Prostate gland (tissue), 2 donors: ENCODE measurements around the gene NOXO1. TPM values are rescaled to one million over a fixed set of nuclear protein-coding genes. Genes with fewer than 3 reads are reported as not detected.

Experiments
- DNase-seq: peaks from one replicate; pipeline ENCODE4 v3.0.0-alpha.2; 2019; ENCODE audit warnings: low spot score
- H3K27ac ChIP-seq, 2 donors: fragments of 200-600 bp; sonication (generic); 2 replicates each; pipeline ENCODE4 v1.5.1; 2017 to 2019
- H3K27me3 ChIP-seq: fragments of 200-600 bp; sonication (generic); replicated peaks from 2 replicates; pipeline ENCODE4 v1.5.1; 2019; ENCODE audit not compliant: insufficient read depth
- H3K36me3 ChIP-seq, 2 donors: fragments of 200-600 bp; sonication (generic); 1 replicate in 1 of 2; 2 replicates in 1 of 2; pipeline versions ENCODE4 v1.5.1 to v1.8.1; 2017 to 2019
- H3K4me1 ChIP-seq: fragments of 200-600 bp; sonication (generic); replicated peaks from 2 replicates; pipeline ENCODE4 v1.5.1; 2019
- H3K4me3 ChIP-seq, 2 donors: fragments of 200-600 bp; sonication (generic); 2 replicates each; pipeline ENCODE4 v1.5.1; 2017 to 2019
- H3K9me3 ChIP-seq: fragments of 200-600 bp; sonication (generic); 2 replicates; pipeline ENCODE4 v1.5.1; 2017
- CTCF ChIP-seq, 4 experiments: fragments of 200-600 bp in 2 of 4; fragments of 450-650 bp in 2 of 4; sonication (generic) in 2 of 4; IDR thresholded peaks; 1 replicate in 3 of 4; 2 replicates in 1 of 4; pipeline ENCODE4 v1.5.1; 2016 to 2019; ENCODE audit warnings: antibody characterized with exemption in 4 of 4, mild to moderate bottlenecking in 2 of 4, moderate library complexity in 2 of 4
- POLR2A ChIP-seq: fragments of 450-650 bp; IDR thresholded peaks from one replicate; pipeline ENCODE4 v1.6.1; 2016; ENCODE audit warnings: antibody characterized with exemption, mild to moderate bottlenecking
- POLR2AphosphoS5 ChIP-seq: sonication (generic); formaldehyde crosslinking; IDR thresholded peaks from one replicate; pipeline ENCODE4 v1.6.1; 2017; ENCODE audit warnings: antibody characterized with exemption
- WGBS: methylation state at CpG from one replicate; pipeline ENCODE4 v1.1.5; 2018; 5-methylcytosine and 5-hydroxymethylcytosine counted together
- intact Hi-C: fragments of 100-400 bp; cut with DNase I; formaldehyde crosslinking; loops from one replicate; pipeline ENCODE4 v1.14.2; 2022
- total RNA-seq, 2 donors: library from RNA; depleted of rRNA; stranded (reverse); fragments of >200 nt; gene quantifications; one replicate each; pipeline ENCODE4 v1.1.0, GENCODE V29; 2016

The NOXO1 gene
- total RNA-seq, 2 donors from 2014 or later = 0.32 to 5.0 TPM

- Histone ChIP-seq H3K4me1 (peaks cover 14% of the 10 kb centered on the region), H3K9me3 (no peaks in the 10 kb centered on the region), H3K4me3 (no peak overlapping the region), H3K27me3 (peaks cover 5% of the 10 kb centered on the region), H3K36me3 (no peaks in the 10 kb centered on the region), H3K27ac (peak overlapping the region in 1 of 2 donors; percentile 67)
- no peak for DNase-seq
- WGBS = 95% methylated on average over 12 of the region's 12 CpGs
- TF ChIP-seq POLR2A (no peak), CTCF (IDR thresholded peaks at IDR 0.05) (no peak), POLR2AphosphoS5 (no peak)
- intact Hi-C loops = loop anchor here (10.0 kb wide), 1 partner anchor 221 kb away; no protein-coding TSS in a partner anchor
Observed at GRCh38 chr16:2024032-2024420, 42.8 kb upstream of the NOXO1 start.

GRCh38 chr16:2023092-2024031 lies 42.1 kb upstream of the NOXO1 start:
- H3K4me1 ChIP-seq = peaks cover 10% of the 10 kb centered on the region
- no peaks in the 10 kb centered on the region for H3K36me3 ChIP-seq
- peaks cover 5% of the 10 kb centered on the region for H3K27me3 ChIP-seq
- H3K27ac ChIP-seq = peak overlapping the region; percentile 67 to 71
- WGBS = 7% methylated on average over 43 of the region's 53 CpGs
- peak overlapping the region in 1 of 2 donors; percentile 23 for H3K4me3 ChIP-seq
- TF ChIP-seq POLR2AphosphoS5 (peak; percentile 88), CTCF (IDR thresholded peaks at IDR 0.05) (peak; percentile 97 to 100 (median 99)), POLR2A (peak; percentile 58)
- peak; percentile 92 for DNase-seq
- intact Hi-C loops = loop anchor here (2.0 to 10.0 kb wide), 2 partner anchors 117 to 221 kb away; no protein-coding TSS in a partner anchor
- H3K9me3 ChIP-seq = no peaks in the 10 kb centered on the region

- WGBS = 1% methylated on average over 14 of the region's 14 CpGs
- Histone ChIP-seq H3K9me3 (no peaks in the 10 kb centered on the region), H3K4me1 (peaks cover 9% of the 10 kb centered on the region), H3K36me3 (no peaks in the 10 kb centered on the region), H3K27me3 (peaks cover 5% of the 10 kb centered on the region), H3K4me3 (peak overlapping the region in 1 of 2 donors; percentile 23), H3K27ac (peak overlapping the region in 1 of 2 donors; percentile 71)
- intact Hi-C loops = loop anchor here (2.0 to 10.0 kb wide), 2 partner anchors 118 to 222 kb away; no protein-coding TSS in a partner anchor
- no peak for DNase-seq
- TF ChIP-seq POLR2A (no peak), CTCF (IDR thresholded peaks at IDR 0.05) (no peak)
Observed at GRCh38 chr16:2022723-2023091, 41.4 kb upstream of the NOXO1 start.

- Histone ChIP-seq H3K27ac (no peak overlapping the region), H3K27me3 (peaks cover 5% of the 10 kb centered on the region), H3K9me3 (no peaks in the 10 kb centered on the region), H3K4me3 (no peak overlapping the region), H3K36me3 (no peaks in the 10 kb centered on the region), H3K4me1 (peaks cover 9% of the 10 kb centered on the region)
- TF ChIP-seq POLR2A (no peak), CTCF (IDR thresholded peaks at IDR 0.05) (no peak), POLR2AphosphoS5 (no peak)
- WGBS = under 1% methylated on average over 33 of the region's 96 CpGs
- intact Hi-C loops = loop anchor here (10.0 kb wide), 1 partner anchor 225 kb away; no protein-coding TSS in a partner anchor
- DNase-seq = no peak
Observed at GRCh38 chr16:2019921-2020831, 38.9 kb upstream of the NOXO1 start.
